Left colon (tissue), 2 donors: ENCODE data around the gene ZSCAN10. TPM values are rescaled to one million over a fixed set of nuclear protein-coding genes. Genes with fewer than 3 reads are reported as not detected.
"Not testable (repeated sequence)": the region's sequence is repeated elsewhere in the genome, so short reads cannot be mapped to it uniquely, and the experiment has no call there.

ENCODE experiments used
- ATAC-seq: fragments of 200-7000 bp; cut with Tn5 transposase; one replicate; pipeline ENCODE4 v1.9.1; 2020; ENCODE audit warnings: mild to moderate bottlenecking, moderate library complexity
- DNase-seq, 2 donors: peaks; one replicate each; pipeline ENCODE4 v3.0.0-alpha.2; 2020
- intact Hi-C, 2 donors: fragments of 100-400 bp; cut with DNase I in 1 of 2; cut with micrococcal nuclease in 1 of 2; formaldehyde crosslinking; loops; one replicate each; pipeline versions ENCODE4 v1.11.2 to v1.14.0; 2022; cut with DNase I, micrococcal nuclease
- total RNA-seq, 2 donors: library from RNA; stranded (reverse); fragmentation: NEBNext Ultra II Directional; extraction: Animal tissue kit (Norgen Biotek cat#: 25700); gene quantifications; one replicate each; pipeline ENCODE4 v1.2.1, GENCODE V29; 2021
- donor health status: DM: no; HTN: no; CAD: no.
- donor health status: DM: yes; HTN: yes; CAD: no.

The ZSCAN10 gene
- total RNA-seq, 2 donors from 2014 or later, result not detected

DNA sequence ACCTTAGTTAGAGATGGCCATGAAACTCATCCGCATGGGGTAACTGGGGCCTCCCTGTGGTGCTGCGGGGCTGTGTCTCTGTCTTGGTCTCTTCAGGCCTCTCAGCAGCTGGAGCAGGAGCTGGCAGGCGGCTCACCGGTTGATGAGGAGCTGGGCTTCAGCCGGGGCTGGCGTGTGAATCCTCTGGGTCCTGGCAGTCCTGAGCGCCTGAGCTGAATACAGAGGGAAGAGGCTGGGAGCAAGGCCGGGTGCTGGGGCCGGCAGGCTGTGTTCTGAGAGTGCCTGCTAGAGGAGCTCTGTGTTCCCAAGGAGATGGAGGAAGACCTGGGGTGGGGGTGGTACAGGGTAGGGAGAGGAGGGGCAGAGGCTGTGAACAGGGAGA lies 43.4 kb downstream of the ZSCAN10 start:
- intact Hi-C loops, ATAC-seq, DNase-seq: not testable (repeated sequence)

DNA sequence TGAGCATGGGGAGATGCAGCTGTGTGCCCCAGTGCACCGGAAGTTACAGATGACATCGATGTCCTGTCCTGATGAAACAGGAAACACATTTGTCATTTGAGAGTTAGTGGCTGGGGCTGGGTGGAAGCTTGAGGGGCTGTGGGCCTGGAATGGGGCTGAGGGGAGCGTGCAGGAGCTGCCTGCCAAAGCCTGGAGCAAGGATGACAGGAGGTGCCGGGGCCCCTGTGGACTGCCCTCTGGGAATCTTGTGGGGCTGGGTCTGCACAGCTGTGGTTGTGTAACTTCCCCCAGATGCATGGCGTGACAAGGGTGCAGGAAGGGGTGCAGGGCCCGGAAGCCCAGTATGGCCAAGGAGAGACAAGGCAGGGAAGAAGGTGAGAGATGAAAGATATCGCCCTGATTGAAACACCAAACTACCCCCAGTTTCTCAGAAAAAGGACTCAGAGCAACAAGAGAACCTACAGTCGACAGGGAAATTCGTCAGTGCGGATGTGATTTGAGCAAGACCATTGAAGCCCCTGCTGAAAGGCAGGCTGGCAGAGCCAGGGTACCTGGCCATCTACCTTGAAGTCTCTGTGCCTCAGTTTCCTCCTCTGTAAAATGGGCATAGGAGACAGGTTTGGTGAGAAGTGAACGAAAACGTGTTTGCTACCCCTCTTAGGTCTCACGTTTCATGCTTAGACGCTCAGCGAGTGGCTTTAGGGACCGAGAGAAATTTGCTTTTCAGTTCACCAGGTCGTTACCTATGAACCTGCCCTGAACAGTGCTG lies 43.9 kb downstream of the ZSCAN10 start:
- intact Hi-C loops, result no loop called here
- ATAC-seq, result no peak

DNA sequence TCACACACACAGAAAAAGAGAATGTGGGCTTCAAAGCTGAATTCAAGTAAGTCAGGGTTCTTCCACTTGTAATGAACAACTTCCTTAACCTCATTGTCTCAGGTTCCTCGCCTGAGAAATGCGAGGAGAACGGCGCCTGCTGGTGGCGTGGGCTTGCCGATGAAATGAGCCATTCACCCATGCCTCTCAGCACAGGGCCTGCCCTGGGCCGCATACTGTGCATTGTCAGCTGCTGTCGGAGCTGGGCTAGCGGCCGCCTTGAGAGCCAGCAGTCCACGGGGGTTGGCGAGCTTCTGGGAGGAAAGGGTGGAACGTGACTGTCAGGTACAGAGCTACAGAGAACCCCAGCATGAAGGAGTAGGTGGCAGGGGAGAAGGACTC lies 45.8 kb downstream of the ZSCAN10 start:
- ATAC-seq, result peak; percentile 28
- intact Hi-C loops, result not testable (repeated sequence)

More for the DNA sequence above, 43.9 kb downstream of the ZSCAN10 start:
- no peak for DNase-seq

DNA sequence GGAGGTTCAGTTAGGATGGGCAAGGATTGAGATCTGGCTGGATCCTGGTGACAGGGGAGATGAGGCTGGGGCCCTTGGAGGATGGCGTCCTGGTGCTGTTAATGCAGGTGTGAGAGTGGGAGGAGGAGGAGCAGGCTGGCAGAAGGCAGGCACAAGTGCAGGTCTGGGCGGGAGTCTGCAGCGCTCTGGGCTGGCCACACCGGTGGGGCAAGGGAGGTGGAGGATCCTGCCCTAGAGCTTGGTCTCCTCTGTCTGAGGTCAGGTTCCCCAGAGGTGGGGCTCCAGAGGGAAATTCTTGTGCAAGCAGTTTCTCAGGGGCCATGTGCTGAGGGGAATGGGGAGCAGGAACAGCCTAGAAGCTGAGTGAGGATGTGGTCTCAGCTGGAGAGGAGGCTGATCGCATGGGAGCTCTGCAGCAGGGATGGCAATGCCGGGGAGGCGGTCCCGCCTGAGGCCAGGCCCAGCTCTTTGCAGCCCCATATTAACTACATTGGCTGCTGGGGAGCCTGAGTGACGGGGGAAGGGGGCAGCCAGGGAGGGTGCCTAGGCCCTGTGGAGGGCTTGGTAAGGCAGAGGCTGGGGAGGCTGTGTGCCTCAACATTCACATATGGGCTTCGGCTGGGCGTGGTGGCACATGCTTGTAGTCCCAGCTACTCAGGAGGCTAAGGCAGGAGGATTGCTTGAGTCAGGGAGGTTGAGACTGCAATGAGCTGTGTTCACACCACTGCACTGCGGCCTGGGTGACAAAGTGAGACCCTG lies 46.3 kb downstream of the ZSCAN10 start:
- peak; percentile 21 for ATAC-seq
- DNase-seq, intact Hi-C loops: not testable (repeated sequence)

More for the DNA sequence above, 45.8 kb downstream of the ZSCAN10 start:
- DNase-seq, result not testable (repeated sequence)

DNA sequence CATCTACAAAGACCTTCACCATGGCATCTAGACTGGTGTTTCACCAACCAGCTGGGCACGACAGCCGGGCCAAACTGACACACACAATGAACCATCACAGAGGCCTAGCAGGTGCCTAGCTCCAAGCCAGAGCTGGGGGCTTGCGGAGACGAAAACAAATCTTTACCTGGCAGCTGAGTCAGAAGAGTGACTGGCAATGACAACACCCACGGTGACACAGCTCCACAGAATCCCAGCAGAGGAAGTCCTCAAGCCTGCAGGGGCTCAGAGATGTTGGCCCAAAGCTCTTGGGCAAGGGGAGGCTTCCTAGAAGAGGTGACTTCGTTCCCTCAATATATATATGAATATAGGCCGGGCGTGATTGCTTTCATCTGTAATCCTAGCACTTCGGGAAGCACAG lies 47.6 kb downstream of the ZSCAN10 start:
- DNase-seq, result no peak
- no peak for ATAC-seq
- intact Hi-C loops, result no loop called here

DNA sequence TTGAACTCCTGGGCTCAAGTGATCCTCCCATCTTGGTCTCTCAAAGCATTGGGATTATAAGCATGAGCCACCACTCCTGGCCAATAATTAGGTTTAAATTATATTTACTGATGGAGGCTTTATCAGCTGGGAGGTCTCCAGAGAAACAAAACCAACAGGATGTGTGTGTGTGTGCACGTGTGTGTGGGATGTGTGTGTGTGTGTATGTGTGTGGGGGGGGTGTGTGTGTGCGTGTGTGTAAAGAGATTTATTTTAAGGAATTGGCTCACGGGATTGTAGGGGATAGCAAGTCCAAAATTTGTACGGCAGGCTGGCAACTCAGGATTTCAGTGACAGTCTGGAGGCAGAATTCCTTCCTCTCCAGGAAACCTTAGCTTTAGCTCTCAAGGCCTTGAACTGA lies 48.1 kb downstream of the ZSCAN10 start:
- intact Hi-C loops, result no loop called here
- DNase-seq, result no peak
- no peak for ATAC-seq

DNA sequence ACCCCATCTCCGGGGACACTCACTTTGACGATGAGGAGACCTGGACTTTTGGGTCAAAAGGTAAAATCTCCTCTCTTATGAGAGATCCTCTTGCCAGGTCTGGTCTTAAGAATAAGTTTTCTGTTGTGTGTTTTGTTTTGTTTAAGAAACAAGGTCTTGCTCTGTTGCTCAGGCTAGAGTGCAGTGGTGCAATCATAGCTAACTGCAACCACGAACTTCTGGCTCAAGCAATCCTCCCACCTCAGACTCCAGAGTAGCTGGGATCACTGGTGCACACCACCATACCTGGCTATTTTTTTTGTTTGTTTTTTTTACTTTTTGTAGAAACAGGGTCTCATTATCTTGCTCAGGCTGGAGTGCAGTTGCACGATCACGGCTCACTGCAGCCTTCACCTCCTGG lies 48.6 kb downstream of the ZSCAN10 start:
- ATAC-seq, result no peak
- intact Hi-C loops, result no loop called here
- no peak for DNase-seq

DNA sequence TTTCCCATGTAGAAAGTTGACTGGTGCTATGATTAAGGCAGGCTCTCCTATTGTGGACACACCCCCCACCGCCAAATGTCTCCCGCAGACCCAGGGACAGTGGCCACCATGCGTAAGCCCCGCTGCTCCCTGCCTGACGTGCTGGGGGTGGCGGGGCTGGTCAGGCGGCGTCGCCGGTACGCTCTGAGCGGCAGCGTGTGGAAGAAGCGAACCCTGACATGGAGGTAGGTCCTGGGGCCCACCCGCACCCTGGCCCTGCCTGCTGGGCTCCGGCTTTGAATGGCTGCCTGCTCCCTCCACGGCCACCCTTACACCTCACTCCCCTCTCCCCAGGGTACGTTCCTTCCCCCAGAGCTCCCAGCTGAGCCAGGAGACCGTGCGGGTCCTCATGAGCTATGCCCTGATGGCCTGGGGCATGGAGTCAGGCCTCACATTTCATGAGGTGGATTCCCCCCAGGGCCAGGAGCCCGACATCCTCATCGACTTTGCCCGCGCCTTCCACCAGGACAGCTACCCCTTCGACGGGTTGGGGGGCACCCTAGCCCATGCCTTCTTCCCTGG lies 49.1 kb downstream of the ZSCAN10 start:
- intact Hi-C loops, result no loop called here
- ATAC-seq (no peak), DNase-seq (no peak)

DNA sequence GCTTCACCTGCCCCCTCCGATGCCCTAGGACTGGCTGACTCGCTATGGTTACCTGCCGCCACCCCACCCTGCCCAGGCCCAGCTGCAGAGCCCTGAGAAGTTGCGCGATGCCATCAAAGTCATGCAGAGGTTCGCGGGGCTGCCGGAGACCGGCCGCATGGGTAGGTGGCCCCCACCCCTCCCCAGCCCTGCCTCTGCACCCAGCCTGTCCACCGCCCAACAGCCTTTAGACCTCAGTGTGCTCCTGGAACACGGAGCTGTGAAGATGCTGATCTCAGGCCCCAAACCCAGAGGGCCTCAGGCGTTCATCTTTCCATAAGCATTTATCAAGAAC lies 51.7 kb downstream of the ZSCAN10 start:
- intact Hi-C loops, result no loop called here
- ATAC-seq (peak; percentile 10), DNase-seq (no peak)

DNA sequence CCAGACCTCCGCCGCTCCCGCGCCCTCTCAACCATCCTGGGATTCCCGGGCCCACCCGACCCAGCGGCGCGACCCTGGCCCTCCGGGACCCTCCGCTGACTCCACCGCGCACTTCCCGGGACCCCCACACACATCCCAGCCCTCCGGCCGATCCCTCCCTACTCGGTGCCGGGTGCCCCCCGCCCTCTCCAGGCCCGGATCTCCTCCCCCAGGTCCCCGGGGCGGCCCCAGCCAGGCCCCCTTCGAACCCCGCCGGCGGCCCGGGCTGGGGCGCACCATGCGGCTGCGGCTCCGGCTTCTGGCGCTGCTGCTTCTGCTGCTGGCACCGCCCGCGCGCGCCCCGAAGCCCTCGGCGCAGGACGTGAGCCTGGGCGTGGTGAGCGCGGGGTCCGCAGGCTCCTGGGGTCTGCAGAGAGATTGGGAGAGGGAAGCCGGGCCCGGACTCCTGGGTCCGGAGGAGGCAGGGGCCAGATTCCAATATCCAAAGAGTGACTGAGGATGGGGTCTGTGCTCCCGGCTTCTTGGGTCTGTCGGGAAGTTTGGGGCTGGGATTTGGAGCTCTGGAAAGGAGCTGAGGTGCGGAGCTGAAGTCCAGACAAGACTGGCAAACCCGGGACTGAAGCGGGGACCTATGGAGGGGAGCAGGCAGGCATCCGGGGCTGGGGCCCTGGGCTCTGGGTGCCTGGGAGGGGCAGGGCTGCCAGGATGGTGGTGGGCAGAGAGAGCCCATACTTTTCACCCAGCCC lies 52.3 kb downstream of the ZSCAN10 start:
- intact Hi-C loops, result no loop called here
- no peak for DNase-seq
- ATAC-seq, result peak; percentile 11

DNA sequence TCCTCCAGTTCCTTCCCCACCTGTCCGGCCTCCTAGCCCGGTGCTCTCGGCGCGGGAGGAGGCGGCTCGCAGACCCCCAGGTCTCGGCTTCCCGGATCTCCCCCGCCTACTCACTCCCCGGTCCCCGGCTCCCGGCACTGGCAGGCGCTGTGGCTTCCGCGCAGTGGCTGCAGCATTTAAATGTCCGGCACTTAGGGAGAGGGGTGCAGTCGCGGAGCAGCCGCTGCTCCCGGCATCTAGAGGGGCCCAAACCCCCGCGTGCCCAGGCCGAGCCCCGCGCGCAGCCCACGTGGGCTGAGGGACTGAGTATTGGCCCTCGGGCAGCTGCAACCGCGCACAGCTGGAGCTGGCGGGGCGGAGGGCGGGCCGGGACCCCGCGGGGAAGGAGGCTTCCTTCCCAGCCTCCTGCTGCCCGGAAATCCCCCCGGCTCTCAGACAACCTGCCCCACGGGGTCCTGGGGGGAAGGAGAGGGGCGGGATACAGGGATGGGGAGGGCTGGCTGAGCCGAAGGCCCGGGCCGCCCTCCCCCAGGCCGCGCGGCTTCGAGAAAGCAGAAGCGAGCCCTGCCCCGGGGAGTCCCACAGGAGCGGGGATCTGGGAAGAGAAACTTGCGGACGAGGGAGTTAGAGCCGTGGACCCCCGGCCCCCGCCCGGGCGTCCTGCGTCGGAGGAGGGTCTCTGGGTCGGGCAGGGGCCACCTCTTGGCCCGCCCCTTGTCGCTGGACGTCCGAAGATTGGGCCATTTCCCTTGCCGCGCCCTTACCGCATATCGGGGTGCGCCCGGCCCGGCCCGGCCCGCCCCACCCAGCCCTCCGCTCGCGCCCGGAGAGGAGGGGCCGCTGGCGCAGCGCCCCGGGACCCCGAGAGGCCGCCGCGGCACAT lies 53.1 kb downstream of the ZSCAN10 start, which contains the start of gene MMP25:
MMP25 (plus strand) TSS at position 804 of the 883 bp plus-strand sequence. CDS start 357 bp downstream, outside the sequence.
- DNase-seq (peak in 1 of 2 donors; percentile 39), ATAC-seq (peak; percentile 46)
- intact Hi-C loops, result no loop called here

DNA sequence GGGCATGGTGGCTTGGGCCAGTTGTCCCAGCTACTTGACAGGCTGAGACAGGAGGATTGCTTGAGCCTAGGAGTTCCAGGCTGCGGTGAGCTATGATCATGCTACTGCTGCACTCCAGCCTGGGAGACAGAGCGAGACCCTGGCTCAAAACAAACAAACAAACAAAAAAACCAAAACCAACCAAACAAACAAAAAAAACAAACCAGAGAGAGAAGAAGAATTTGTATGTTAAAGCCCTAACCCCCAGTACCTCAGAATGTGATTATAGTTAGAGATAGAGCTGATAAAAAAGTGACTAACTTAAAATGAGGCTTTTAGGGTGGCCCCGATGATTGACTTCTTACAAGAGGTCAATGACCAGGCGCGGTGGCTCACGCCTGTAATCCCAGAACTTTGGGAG lies 54.4 kb downstream of the ZSCAN10 start:
- no peak for DNase-seq
- intact Hi-C loops, result no loop called here
- no peak for ATAC-seq

DNA sequence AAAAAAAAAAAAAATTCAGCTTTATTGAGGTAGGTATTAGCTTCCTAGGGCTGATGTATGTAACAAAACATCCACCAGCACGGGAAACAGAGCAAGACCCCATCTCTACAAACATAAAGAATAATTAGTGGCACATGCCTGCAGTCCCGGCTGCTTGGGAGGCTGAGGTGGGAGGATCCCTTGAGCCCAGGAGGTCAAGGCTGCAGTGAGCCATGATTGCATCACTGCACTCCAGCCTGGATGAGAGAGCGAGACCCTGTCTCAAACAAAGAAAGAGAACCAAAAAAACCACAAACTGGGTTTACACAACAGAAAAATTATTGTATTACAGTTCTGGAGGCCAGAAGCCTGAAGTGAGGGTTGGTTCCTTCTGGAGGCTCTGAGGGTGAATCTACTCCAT lies 56.7 kb downstream of the ZSCAN10 start:
- ATAC-seq (no peak), DNase-seq (no peak)
- intact Hi-C loops, result no loop called here

DNA sequence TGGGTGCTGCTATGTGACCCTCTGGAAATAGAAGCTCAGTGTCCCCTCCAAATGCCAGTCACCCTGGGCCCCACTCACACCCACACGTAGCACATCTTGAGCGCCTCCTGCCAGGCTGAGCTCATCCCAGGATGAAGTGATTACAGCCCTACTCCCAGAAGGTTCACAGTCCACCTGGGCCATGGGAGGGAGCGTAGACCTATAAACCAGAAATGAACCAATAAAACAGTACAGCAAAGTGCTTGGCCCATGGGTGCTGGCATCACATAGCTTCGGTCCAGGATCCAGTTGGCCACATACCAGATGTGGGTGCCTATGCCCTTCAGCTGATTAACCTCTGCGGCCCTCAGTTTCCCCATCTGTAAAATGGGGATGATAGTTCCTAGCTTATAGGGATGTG lies 60.2 kb downstream of the ZSCAN10 start:
- peak; percentile 75 to 87 for DNase-seq
- intact Hi-C loops, result no loop called here
- ATAC-seq, result peak; percentile 73

Other genes starting within 250 kb of the ZSCAN10 start
- 10 to 100 TPM in 1 of 2 donors, under 1 TPM in 1; 0.78 to 12.9 TPM for gene PRSS22, start 241.1 kb downstream of the ZSCAN10 start, total RNA-seq
- gene FLYWCH2, start 216.1 kb downstream of the ZSCAN10 start, total RNA-seq, result 10 to 100 TPM; 20.7 to 30.8 TPM
- 10 to 100 TPM; 23.0 to 27.3 TPM for gene FLYWCH1, start 187.4 kb downstream of the ZSCAN10 start, total RNA-seq
- 1 to 10 TPM in 1 of 2 donors, under 1 TPM in 1; 0.89 to 1.1 TPM for gene KREMEN2, start 135.0 kb downstream of the ZSCAN10 start, total RNA-seq
- 10 to 100 TPM in 1 of 2 donors, 1 to 10 TPM in 1; 8.7 to 12.7 TPM for gene PAQR4, start 129.9 kb downstream of the ZSCAN10 start, total RNA-seq
- gene PKMYT1, start 118.8 kb downstream of the ZSCAN10 start, total RNA-seq, result 10 to 100 TPM in 1 of 2 donors, 1 to 10 TPM in 1; 4.4 to 12.6 TPM
- gene CLDN9, start 86.4 kb downstream of the ZSCAN10 start, total RNA-seq, result under 1 TPM; 0.40 to 0.42 TPM
- gene CLDN6, start 81.1 kb downstream of the ZSCAN10 start, total RNA-seq, result not detected
- 10 to 100 TPM; 10.5 to 19.3 TPM for gene TNFRSF12A, start 78.9 kb downstream of the ZSCAN10 start, total RNA-seq
- gene HCFC1R1, start 75.4 kb downstream of the ZSCAN10 start, total RNA-seq, result 10 to 100 TPM; 26.6 to 31.4 TPM
- gene THOC6, start 75.3 kb downstream of the ZSCAN10 start, total RNA-seq, result 10 to 100 TPM; 18.8 to 19.3 TPM
- gene BICDL2, start 62.4 kb downstream of the ZSCAN10 start, total RNA-seq, result 100 to 1,000 TPM in 1 of 2 donors, 10 to 100 TPM in 1; 91.8 to 107 TPM
- 1 to 10 TPM in 1 of 2 donors, under 1 TPM in 1; 0.70 to 1.1 TPM for gene MMP25, start 52.7 kb downstream of the ZSCAN10 start, total RNA-seq
- 100 to 1,000 TPM; 265 to 865 TPM for gene IL32, start 33.7 kb downstream of the ZSCAN10 start, total RNA-seq
- gene ZNF205, start 13.3 kb upstream of the ZSCAN10 start, total RNA-seq, result 1 to 10 TPM; 8.2 to 9.6 TPM
- gene ZNF213, start 35.7 kb upstream of the ZSCAN10 start, total RNA-seq, result 10 to 100 TPM; 12.3 to 13.8 TPM
- gene OR1F1, start 88.9 kb upstream of the ZSCAN10 start, total RNA-seq, result not detected
- 1 to 10 TPM; 6.0 to 6.1 TPM for gene ZNF200, start 135.9 kb upstream of the ZSCAN10 start, total RNA-seq
- gene MEFV, start 157.3 kb upstream of the ZSCAN10 start, total RNA-seq, result under 1 TPM; 0.37 to 0.67 TPM
- gene ZNF263, start 184.2 kb upstream of the ZSCAN10 start, total RNA-seq, result 10 to 100 TPM; 21.2 to 24.3 TPM
- gene TIGD7, start 206.1 kb upstream of the ZSCAN10 start, total RNA-seq, result 1 to 10 TPM; 1.8 to 2.1 TPM
- gene ZNF75A, start 206.2 kb upstream of the ZSCAN10 start, total RNA-seq, result 10 to 100 TPM; 17.9 to 24.1 TPM